Osteoblast (primary cell): ENCODE measurements around the gene KNDC1. TPM values are rescaled to one million over a fixed set of nuclear protein-coding genes. Genes with fewer than 3 reads are reported as not detected.

Experiments
- DNase-seq: peaks from one replicate; pipeline ENCODE4 v3.0.0; 2011; ENCODE audit warnings: low spot score, mixed read lengths; ENCODE audit not compliant: insufficient read length; ENCODE audit errors: missing footprints
- H2AFZ ChIP-seq: 2 replicates; pipeline ENCODE4 v1.6.0; 2011; ENCODE audit warnings: mild to moderate bottlenecking, low read length
- H3K27ac ChIP-seq: 2 replicates; pipeline ENCODE4 v1.5.1; 2011; ENCODE audit warnings: mild to moderate bottlenecking, low read depth, low read length, moderate library complexity
- H3K27me3 ChIP-seq: 2 replicates; pipeline ENCODE4 v1.6.0; 2012; ENCODE audit warnings: mild to moderate bottlenecking, control low read depth, inconsistent platforms, low read length, moderate library complexity; ENCODE audit not compliant: insufficient read depth
- H3K36me3 ChIP-seq: 2 replicates; pipeline ENCODE4 v1.5.1; 2011; ENCODE audit warnings: mild to moderate bottlenecking, low read length, control low read depth, moderate library complexity; ENCODE audit not compliant: insufficient read depth
- H3K4me1 ChIP-seq: 2 replicates; pipeline ENCODE4 v1.5.1; 2011; ENCODE audit warnings: mild to moderate bottlenecking, low read length, control low read depth, moderate library complexity; ENCODE audit not compliant: insufficient read depth
- H3K4me2 ChIP-seq: 2 replicates; pipeline ENCODE4 v1.6.0; 2011; ENCODE audit warnings: mild to moderate bottlenecking, low read length; ENCODE audit not compliant: insufficient read depth
- H3K4me3 ChIP-seq: fragments of 200-600 bp; sonication (generic); 3 replicates; pipeline ENCODE4 v1.5.1; 2012; ENCODE audit warnings: mild to moderate bottlenecking, low read length, inconsistent platforms; ENCODE audit not compliant: insufficient read depth
- H3K79me2 ChIP-seq: 2 replicates; pipeline ENCODE4 v1.6.0; 2012; ENCODE audit warnings: mild to moderate bottlenecking, low read length, control low read depth, inconsistent platforms; ENCODE audit not compliant: insufficient read depth
- H3K9me3 ChIP-seq: 2 replicates; pipeline ENCODE4 v1.5.1; 2011; ENCODE audit warnings: low read depth, low read length, control low read depth
- H4K20me1 ChIP-seq: 2 replicates; pipeline ENCODE4 v1.6.0; 2012; ENCODE audit warnings: mild to moderate bottlenecking, low read length, control low read depth; ENCODE audit not compliant: insufficient read depth
- total RNA-seq: library from RNA; depleted of rRNA; stranded (reverse); fragments of >200 nt; gene quantifications from 2 replicates; pipeline ENCODE4 v1.2.3, GENCODE V29; 2012
- TF ChIP-seq, protein P1 (sequence below): IDR thresholded peaks from 2 replicates; pipeline ENCODE4 v1.5.1; 2011; ENCODE audit warnings: mild to moderate bottlenecking, low read depth, low read length, moderate library complexity; ENCODE audit errors: extremely low read depth

Gene KNDC1
- total RNA-seq, 1 donor = not detected

DNA sequence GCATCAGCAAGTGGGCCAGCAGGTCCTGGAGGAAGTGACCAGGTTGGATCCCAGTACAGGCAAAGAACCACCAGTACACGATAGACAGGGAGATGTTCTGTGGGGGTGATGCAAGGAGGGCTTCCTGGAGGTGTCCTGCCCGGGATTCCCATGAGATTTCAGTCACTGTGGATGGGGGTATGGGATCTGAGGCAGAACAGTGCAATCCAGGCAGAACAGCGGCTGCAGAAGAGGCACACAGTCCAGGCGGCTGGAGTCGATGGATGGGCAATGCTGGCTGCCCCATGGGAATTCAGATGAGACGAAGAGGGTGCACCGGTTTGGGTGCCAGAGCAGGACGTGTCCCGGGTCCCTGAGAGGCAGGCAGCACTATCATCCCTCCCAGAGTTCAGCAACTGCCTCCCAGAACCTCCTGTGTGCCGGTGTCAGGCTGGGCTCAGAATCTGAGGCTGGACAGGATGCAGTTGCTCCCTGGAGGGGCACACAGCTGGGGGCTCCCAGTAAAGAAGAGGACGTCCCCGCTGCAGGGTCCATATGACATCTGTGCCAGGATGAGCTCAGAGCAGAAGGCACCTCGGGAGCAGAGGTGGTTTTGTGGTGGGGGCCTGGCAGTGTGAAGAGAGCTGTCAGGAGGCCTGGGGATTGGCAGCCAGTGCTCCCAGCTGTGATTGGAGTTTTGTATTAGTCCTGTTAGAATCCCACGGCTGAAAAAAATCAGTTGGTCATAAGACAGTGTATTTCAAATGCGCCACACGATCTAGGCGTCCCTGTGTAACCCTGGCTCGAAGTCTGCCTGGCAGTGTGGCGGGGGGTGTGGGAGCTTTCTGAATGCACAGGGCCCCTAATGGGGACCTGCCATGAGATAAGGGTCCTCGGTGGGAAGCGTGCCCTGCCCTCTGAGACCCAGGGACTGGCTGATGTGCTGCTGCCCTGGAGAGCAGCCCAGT is 3.2 kb downstream of the KNDC1 start:
- TF ChIP-seq, protein P1, sequence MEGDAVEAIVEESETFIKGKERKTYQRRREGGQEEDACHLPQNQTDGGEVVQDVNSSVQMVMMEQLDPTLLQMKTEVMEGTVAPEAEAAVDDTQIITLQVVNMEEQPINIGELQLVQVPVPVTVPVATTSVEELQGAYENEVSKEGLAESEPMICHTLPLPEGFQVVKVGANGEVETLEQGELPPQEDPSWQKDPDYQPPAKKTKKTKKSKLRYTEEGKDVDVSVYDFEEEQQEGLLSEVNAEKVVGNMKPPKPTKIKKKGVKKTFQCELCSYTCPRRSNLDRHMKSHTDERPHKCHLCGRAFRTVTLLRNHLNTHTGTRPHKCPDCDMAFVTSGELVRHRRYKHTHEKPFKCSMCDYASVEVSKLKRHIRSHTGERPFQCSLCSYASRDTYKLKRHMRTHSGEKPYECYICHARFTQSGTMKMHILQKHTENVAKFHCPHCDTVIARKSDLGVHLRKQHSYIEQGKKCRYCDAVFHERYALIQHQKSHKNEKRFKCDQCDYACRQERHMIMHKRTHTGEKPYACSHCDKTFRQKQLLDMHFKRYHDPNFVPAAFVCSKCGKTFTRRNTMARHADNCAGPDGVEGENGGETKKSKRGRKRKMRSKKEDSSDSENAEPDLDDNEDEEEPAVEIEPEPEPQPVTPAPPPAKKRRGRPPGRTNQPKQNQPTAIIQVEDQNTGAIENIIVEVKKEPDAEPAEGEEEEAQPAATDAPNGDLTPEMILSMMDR = no peak
- Histone ChIP-seq H3K4me2 (no peak overlapping the region), H3K27ac (no peak overlapping the region), H3K9me3 (no peaks in the 10 kb centered on the region), H3K79me2 (no peaks in the 10 kb centered on the region), H3K27me3 (peaks cover 13% of the 10 kb centered on the region), H3K36me3 (no peaks in the 10 kb centered on the region), H2AFZ (no peak overlapping the region), H3K4me3 (no peak overlapping the region), H4K20me1 (no peaks in the 10 kb centered on the region), H3K4me1 (no peaks in the 10 kb centered on the region)
- peak; percentile 82 for DNase-seq

DNA sequence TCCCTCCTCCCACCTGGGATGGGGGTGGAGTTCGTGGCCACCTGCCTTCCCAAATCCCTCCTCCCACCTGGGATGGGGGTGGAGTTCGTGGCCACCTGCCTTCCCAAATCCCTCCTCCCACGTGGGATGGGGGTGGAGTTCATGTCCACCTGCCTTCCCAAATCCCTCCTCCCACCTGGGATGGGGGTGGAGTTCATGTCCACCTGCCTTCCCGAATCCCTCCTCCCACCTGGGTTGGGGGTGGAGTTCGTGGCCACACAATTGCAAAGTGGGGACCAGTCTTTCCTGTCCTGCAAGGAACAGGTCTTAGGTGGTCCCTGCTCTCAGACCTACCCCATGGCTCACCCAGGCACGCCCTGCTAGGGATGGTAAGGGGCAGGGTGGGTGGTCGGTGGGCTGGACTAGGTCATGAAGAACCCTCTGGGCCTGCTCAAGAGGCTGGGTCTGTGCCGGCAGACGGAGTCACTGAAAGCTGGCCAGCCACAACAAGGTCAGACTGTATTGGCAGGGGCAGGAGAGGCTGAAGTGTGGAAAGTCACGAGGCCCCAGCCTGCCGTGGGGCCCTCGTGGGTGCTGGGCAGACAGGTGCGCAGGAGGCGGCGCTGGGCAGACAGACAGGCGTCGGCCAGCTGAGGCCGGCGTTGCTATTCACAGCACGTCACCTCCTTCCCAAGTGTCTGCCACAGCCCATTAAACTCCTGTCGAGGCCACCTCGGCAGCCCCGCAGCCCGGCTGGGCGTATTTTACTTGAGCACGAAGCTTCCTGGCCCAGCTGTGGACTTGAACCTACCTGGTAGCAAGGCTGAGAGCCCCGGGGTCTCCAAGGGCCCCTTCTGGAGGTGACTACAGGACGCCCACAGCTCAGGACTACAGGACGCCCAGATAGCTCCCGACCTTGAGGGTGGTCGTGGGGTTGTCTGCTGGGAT is 4.1 kb downstream of the KNDC1 start:
- peak; percentile 67 for DNase-seq
- no peaks in the 10 kb centered on the region for H3K9me3 ChIP-seq
- H3K4me3 ChIP-seq = no peak overlapping the region
- no peaks in the 10 kb centered on the region for H3K36me3 ChIP-seq
- H4K20me1 ChIP-seq = no peaks in the 10 kb centered on the region
- H3K27me3 ChIP-seq = peaks cover 13% of the 10 kb centered on the region
- H3K27ac ChIP-seq = no peak overlapping the region
- TF ChIP-seq, protein P1 = no peak
- H3K4me1 ChIP-seq = no peaks in the 10 kb centered on the region
- H2AFZ ChIP-seq = no peak overlapping the region
- H3K4me2 ChIP-seq = no peak overlapping the region
- H3K79me2 ChIP-seq = no peaks in the 10 kb centered on the region

DNA sequence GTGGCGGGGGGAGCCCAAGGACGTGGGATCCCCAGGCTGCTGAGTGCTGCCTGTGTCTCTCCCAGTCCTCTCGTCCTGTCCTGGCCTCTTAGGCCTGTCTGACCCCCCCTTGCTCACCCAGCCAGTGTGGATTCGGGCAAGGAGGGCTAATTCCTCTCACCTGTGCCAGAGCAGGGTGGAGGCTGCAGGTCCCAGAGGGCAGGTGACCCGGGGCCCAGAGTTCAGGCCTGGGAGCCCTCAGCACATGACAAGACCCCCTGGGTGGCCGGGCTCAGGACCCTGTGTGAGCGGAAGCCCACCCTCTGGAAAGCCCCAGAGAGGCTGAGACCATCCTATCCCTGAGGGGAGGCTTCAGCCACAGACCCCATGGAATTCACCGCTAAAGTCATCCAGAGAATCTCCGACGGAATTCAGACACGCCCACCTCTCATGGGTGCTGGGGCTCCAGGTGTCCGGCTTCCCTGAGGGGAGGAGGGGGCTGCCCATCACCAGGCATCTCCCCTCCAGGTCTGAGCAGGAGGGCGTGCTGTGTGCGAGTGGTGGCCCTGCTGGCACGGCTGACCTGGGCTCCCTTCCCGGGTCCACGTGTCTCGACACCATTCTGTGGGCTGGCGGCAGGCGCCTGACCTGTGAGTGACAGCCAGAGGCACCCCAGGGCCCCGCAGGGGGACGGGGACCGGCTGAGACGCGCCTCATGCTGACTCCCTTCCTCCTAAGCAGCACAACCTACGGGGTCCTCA is 5.0 kb downstream of the KNDC1 start:
- Histone ChIP-seq H3K4me1 (no peaks in the 10 kb centered on the region), H3K27me3 (peaks cover 13% of the 10 kb centered on the region), H3K9me3 (no peaks in the 10 kb centered on the region), H3K79me2 (no peaks in the 10 kb centered on the region), H3K27ac (no peak overlapping the region), H3K36me3 (no peaks in the 10 kb centered on the region), H3K4me3 (no peak overlapping the region), H3K4me2 (no peak overlapping the region), H2AFZ (no peak overlapping the region), H4K20me1 (no peaks in the 10 kb centered on the region)
- TF ChIP-seq, protein P1 = no peak
- DNase-seq = peak; percentile 82
